Subcutaneous adipose tissue (tissue), 4 donors: Measurements from ENCODE around the gene ARHGAP8. TPM values are rescaled to one million over a fixed set of nuclear protein-coding genes. Genes with fewer than 3 reads are reported as not detected.

Experiments
- CTCF ChIP-seq: fragments of 450-650 bp; IDR thresholded peaks from one replicate; pipeline ENCODE4 v1.5.1; 2016; ENCODE audit warnings: low read depth, mild to moderate bottlenecking, control low read depth, antibody characterized with exemption, moderate library complexity
- total RNA-seq, 4 donors: library from RNA; depleted of rRNA; stranded (reverse); fragments of >200 nt; gene quantifications; one replicate each; pipeline ENCODE4 v1.1.0, GENCODE V29; 2016

Gene ARHGAP8
- total RNA-seq, 4 donors from 2014 or later: 1.3 to 13.4 (median 2.4) TPM

DNA sequence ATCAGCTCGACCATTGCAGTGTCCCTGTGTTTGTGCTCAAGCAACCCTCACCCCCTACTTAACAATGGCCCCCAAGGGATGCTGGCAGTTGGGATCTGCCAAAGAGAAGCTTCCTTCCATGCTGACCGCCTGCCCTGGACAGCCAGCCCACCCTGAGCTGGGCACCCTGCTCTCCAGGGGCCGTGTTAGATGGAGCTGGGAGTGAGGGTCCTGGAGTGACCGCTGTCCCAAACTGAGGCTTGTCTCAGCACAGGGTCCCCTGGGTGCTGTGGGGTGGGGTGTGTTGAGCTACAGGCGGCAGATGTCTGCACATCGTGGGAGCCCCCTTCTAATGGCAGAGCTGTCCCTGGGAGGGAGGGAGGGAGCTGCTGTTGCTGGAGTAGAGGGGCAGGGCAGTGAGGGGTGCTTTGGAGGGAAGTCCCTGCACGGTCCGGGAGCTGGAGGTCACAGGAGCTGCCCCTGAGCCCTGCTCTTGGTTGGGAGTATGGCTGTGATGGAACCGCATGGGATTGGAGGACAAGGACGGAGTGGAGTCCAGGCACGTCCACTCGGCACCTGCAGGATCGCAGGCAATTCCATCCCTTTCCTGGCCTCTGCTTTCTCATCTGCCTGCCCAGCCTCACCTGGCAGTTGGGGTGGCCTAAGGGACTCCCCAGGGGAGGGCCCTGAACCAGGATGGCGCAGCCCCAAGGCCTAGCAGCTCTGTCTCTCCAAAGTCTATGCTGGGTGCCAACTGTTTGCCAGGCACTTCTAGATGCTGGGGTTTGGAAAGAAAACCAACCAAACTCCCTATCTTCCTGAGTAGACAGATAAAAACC is 126.3 kb downstream of the ARHGAP8 start:
- TF ChIP-seq CTCF: no peak

DNA sequence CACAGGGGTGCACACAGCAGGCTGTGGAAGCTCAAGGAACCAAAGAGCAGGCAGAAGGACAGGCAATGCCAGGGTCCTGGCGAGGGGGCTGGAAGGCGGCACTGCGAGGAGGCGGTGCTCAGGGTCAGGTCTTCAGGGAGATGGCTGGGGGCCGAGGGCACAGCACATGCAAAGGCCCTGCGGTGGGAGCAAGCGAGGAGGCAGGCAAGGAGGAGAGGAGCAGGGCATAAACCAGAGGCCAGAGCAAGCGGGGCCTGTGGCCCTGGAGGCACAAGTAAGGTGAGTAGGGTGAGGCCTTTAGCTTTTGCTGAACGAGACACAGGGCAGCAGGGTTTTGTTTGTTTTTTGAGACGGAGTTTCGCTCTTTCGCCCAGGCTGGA is 126.9 kb downstream of the ARHGAP8 start:
- no peak for TF ChIP-seq CTCF

DNA sequence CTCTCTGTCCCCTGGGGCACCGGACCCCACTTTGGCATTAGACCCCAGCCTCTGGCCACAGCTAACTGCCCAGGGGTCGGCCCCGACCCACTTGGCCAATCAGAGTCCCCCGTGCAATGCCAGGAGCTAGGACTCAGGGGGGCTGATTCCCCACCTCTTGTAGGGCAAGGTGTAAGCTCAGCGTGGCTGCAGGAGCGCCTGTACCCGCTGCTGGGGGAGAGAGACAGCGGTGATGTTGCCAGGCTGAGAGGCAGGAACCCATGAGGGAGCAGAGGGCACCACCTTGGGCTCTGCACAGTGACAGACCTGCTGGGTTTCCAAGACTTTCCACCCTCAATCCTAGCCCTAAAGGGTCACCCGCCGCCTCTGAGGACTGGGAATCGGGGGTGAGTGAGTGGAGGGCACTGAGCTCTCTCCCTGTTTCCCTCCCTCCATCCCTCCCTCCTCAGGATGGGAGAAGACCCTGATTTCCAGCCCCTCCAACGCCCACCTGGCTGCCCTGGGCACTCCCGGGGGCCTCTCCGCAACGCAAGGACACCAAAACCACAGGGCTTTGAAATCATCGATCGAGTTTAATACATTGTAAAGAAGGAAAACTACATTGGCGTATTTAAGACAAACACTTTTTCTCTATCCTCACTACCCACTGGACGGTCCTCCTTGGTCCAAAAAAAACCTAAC is 128.4 kb downstream of the ARHGAP8 start:
- TF ChIP-seq CTCF: no peak

- TF ChIP-seq CTCF: no peak
Measured at GRCh38 chr22:44881624-44882023, 129.2 kb downstream of the ARHGAP8 start.

DNA sequence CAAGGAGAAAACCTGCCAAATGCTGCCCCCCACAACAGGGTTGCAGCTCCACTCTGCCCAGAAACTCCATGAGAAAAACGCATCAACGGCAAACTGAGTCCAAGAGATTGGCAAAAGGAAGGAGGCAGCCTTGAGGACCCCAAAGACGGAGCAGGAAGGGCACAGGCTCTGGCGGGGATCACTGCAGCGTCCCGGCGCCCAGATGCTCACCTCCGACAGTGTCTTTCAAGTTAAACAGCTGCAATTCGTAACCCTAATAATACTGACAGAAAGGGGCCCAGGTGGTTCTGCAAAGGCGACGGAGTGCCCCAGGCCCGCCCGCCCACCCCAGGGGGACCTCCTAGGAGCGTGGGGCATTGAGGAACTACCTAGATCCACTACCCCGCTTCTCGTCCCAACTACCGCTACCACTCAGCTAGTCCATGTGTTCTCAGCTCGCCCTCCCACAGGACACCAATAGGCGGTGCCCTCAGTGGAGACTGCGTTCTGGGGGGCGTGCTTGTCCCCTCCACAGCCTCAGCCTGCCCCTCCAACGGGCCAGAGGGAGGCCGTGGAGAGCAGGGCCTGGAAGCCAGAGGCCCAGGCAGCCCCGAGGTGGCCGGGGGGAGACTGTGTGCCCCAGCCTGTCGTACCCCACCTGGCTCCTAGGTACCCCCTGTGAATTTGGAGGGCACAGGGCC is 130.0 kb downstream of the ARHGAP8 start:
- TF ChIP-seq CTCF: no peak

- no peak for TF ChIP-seq CTCF
Measured at GRCh38 chr22:44883011-44883421, 130.6 kb downstream of the ARHGAP8 start.

DNA sequence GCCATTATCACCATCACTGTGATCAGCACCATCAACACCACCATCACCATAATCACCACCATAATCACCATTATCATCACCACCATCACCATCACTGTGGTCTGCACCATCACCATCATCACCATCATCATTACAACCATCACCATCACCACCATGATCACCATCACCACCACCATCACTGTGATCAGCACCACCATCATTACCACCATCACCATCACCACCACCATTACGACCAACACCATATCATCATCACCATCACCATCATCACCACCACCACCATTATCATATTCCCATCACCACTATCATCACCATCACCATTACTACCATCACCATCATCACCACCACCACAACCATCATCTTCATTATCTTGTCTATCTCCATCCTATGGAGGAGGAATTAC is 132.2 kb downstream of the ARHGAP8 start:
- no peak for TF ChIP-seq CTCF
